NCI-H510A treated with DMSO at 0.1 percent for 48 hours (cell line): ENCODE results near the gene ADAMTS5.

Experiments
- DNase-seq: peaks from one replicate; lab custom pipeline; 2025; lab: John Stamatoyannopoulos, UW

Gene ADAMTS5

GRCh38 chr21:26948194-26948593, 18.7 kb downstream of the ADAMTS5 start:
- no peak for DNase-seq

- no peak for DNase-seq
Measured at GRCh38 chr21:26946744-26947446, 20.0 kb downstream of the ADAMTS5 start.

DNA sequence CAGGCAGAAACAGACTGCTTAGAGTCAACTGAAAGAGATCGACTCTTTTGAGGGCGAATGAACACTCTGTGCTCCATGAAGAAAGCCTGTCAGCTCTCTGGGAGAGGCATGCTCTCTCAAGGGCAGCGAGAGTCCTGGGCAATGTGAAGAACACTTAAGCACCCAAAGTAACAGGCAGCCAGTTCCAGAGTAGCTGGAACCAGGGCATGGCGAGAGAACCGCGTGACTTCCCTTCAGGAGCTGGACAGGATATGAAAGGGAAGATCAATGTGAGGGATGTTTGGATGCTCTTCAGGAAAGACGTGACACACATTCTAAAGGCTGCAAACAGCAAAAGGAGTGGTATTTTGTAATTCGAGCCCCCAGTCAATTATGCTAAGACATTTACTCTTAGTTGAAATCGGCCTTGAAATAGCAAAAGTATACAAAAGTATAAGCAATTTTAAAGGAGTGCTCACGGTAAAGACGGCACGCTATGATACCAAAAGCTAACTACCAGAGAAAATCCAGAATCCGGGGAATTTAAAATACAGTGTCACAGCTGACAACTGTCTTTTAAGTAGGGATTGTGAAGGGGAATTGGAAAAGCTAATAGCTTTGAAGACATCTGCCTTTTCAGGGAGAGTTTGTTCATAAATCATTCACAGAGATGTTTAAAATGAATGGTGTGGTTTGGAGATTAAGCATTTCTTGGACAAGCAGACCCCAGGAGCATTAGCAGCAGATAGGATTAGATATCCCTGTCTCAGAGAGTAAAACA, 20.8 kb downstream of the ADAMTS5 start:
- no peak for DNase-seq

- no peak for DNase-seq
Measured at GRCh38 chr21:26943921-26944320, 23.0 kb downstream of the ADAMTS5 start.

DNA sequence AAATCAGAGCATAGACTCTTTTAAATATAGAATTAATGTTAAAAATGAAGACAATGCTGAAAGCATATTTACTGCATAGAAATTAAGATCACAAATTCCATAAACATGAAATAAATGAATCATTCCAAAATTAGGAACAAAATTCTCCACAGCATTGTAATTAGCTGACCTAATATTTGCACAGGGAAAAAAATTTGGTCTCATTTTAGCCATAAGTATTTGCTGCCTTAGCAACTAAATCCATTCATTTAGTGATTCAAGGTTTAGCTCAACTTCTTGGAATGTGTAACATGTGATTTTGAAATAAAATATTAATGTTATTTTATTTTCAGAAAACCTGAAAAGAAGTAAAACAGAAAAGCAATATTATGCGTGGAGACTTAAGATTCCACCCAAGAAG, 25.5 kb downstream of the ADAMTS5 start:
- DNase-seq = no peak

DNA sequence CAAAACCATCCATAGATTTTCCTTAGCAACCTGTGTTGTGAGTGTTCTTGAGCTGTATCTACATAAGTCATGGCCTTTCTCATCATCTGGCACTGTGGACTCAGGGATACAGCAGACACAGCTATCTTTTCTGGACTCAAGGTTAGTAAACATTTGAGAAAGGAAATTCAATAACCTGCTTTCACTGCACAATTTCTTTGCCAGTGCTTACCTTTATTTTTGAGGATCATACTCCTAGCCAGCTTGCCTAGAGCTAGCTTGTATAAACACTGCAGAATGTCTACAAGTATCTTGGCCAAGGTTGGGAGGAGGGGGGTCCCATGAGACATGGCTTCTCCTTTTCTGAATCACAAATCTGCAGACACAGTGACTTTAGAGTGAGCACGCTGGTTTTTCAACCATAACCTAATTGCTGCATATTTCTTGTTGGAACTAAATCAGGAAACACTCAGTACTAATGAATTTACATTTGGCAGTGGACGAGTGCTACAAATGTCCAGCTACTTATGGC, 27.2 kb downstream of the ADAMTS5 start:
- DNase-seq = no peak

DNA sequence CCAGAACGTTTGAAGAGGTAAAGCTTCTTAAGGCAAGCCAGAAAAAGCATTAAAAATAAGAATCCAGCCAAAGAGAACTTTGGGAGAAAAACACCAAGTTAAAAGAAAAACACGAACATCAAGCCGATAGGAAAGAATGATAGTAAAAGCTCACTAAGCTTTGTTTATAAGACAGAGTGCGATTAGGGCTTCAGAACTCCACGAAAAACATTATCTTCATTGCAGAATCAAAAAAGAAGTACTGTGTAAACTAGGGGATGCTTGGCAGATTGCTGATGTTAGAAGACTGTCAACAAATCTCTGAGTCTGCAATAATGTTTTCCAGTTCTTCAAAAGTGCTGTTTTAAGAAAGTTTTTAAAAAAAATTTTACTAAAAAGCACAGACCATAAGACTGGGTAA, 30.2 kb downstream of the ADAMTS5 start:
- no peak for DNase-seq

DNA sequence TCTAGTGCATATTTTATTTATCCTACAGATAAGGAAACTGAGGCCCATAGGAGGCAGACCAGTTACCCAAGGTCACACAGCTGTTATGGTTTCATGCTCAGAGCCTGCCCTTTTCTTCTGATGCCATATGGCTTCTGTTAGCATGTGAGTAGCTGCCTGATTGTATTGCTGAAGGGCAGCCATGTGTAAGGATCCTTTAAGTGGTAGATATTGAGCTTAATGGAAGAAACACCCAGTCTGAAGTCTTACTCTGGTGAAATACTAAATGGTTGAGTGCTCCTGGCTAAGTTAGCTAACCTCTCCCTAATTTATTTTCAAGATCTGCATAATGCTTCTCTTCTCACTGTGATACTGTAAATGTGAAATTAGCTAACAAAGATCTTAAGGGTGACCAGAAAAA, 30.9 kb downstream of the ADAMTS5 start:
- no peak for DNase-seq

DNA sequence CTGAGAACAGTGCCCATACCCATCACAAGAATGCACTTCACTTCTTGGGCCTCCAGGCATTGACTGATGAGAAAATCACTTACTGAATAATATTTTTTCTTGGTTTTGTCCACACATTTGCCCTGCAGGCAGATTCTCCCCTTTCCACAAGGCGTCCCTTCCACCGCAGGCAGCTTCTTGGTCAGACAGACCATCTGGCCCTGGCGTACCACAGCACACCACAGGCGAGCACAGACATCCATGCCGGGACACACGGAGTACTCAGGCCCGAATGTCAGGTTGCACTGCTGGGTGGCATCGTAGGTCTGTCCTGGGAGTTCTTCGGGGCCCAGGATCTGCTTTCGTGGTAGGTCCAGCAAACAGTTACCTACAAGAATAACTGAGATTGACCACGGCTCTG, 32.5 kb downstream of the ADAMTS5 start:
- DNase-seq = no peak

GRCh38 chr21:26933448-26933847, 33.4 kb downstream of the ADAMTS5 start:
- no peak for DNase-seq

GRCh38 chr21:26925636-26926035, 41.3 kb downstream of the ADAMTS5 start:
- no peak for DNase-seq

DNA sequence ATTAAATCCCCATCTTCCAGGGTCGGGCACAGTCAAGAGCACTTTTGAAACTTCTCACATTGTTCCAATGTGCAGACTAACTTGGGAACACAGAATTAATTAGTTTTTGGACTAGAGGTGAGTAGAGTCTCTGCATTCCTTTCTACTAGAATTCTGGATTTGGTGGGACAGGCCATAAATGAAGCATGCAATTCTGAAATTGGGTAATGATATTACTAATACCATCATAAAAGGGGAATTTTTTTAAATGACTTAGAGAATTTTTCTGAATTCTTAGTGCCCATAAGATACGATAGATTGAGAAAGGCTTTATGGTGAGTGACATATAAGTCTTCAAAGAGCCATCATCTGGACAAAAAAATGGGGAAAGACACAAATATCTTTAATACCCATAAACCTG, 41.8 kb downstream of the ADAMTS5 start:
- no peak for DNase-seq

GRCh38 chr21:26923986-26924385, 42.9 kb downstream of the ADAMTS5 start:
- no peak for DNase-seq

DNA sequence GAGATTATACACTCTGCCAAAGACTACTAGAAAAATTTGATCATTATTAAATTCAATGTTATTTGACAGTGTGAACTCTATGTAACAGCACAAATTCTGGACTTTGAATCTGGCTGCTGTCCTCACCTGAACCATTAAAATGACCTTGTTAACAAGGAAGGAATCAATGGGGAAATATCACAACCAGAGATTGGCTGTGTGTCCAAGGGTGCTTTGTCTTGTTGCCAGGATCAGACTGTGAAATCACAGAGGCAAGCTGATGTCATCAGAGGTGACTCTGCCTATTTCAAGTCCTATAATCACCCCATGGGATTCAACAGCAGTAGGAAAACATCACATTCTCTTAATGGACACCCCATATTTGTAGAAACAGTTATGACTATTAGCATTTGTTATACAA, 46.8 kb downstream of the ADAMTS5 start:
- DNase-seq = no peak

- no peak for DNase-seq
Measured at GRCh38 chr21:26918323-26919079, 48.4 kb downstream of the ADAMTS5 start.

DNA sequence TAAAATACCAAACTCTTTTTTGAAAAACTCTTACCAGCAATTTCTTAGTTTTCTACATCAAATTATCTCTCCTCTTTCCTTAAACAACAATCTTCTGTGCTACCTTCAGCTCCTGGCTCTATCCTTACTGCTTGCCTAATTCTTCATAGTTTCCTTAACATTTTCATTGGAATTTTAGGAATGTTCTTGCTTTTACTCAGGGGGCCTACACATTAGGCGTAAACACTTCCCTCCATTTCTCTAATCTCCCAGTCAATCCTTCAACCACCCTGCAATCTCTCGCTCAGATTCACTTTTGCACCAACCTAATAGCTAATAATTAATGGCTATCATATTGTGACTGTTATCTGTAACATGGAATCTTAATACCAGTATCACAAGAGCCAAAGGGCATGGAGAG, 50.1 kb downstream of the ADAMTS5 start:
- DNase-seq = no peak

DNA sequence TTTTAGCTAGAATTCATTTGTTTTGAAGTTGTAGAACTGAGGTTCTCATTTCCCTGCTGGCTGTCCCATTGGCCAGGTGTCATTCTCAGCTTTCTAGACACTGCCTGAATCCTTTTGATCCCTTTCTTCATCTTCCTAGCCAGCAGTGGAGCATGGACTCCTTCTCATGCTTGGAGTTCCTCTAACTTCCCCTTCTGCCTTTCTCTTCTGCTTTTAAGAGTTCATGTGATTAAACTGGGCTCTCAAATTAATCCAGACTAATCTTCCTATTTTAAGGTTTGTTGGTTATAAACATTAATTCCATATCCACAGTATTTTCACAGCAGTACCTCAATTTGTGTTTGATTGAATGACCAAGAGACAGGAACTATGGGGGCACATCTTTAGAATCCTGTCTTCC, 52.3 kb downstream of the ADAMTS5 start:
- no peak for DNase-seq

GRCh38 chr21:26912466-26912865, 54.4 kb downstream of the ADAMTS5 start:
- no peak for DNase-seq

DNA sequence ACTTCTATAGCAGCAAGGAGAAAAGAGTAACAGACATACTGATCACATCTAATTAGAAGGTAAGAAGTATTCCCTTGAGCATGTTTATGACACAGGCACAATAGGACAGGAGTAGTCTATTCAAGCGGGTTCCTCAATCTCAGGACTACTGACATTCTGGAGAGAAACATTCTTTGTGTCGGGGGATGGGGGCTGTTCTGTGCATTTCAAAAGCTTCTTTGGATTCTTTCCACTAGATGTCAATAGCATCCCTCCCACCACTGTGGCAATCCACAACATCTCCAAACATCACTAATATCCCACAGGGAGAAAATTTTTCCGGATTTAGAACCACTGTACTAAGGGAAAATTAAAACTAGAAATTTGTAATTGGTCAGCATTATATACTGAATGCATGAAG, 56.9 kb downstream of the ADAMTS5 start:
- no peak for DNase-seq

DNA sequence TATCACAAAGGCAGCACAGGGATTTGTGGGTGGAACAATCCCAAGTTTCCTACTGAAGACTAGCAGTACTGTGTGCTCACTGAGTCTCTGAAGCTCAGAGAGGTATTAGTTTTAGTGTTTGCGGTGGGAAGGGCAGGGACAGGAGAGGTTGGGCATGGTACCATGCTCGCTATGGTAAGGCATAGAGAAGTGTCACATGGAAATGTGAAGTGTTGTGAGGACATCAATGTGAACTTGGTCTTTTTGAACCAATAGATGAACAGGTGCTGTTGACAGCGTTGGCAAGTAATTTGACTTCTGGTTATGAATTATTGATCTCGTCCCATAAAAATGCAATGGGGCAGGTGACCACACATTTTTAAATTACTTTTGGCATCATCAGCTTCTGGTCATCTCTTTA, 65.9 kb downstream of the ADAMTS5 start:
- no peak for DNase-seq

DNA sequence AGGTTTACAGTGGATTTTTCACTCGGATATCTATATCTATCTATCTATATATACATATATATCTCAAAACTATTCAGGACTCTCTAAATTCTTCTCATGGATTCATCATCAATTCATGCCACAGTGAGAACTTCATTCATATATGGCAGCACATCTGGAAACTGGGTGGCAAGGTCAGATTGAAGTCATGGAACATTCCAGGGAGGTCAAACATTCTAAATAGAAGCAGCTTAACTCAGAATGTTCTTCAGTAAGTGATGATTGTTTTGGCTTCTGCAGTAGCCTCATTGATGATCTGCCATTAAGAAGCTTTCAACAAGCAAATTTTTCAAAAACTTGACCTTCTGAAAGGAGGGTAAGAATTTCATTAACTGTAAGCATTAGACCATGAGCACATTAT, 74.7 kb downstream of the ADAMTS5 start:
- DNase-seq = no peak

- DNase-seq = no peak
Measured at GRCh38 chr21:26888931-26889330, 78.0 kb downstream of the ADAMTS5 start.

DNA sequence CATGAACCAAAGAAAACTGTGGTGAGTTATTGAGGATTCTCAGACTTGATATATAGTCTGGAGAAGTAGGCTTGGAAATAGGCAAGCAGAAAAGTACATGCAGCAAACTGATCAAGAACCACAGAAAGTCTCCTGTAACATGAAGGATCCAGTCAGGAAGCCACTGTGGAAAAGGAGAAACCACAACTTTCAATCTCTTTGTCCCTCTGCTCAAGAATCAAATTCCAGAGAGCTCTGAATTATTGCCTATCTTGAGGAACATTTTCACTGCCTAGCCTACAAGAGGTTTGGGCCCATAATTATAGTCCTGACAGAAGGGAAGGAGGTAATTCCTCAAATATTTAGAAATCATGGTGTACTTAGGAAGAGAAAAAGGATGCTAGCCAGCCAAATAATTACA, 78.6 kb downstream of the ADAMTS5 start:
- DNase-seq = no peak
